Activated naive CD4-positive, alpha-beta T cell treated with anti-CD3 and anti-CD28 coated beads, Interleukin-2, amount 50 U/mL, for 24 hours (primary cell): ENCODE measurements around the gene OR2S2.
"Not testable (repeated sequence)": the region's sequence is repeated elsewhere in the genome, so short reads cannot be mapped to it uniquely, and the experiment has no call there.

Experiments
- H3K27ac Mint-ChIP-seq: one replicate; pipeline ENCODE4 v1.8.0; 2021; ENCODE audit warnings: mild to moderate bottlenecking, mixed read lengths
- H3K27me3 Mint-ChIP-seq: one replicate; pipeline ENCODE4 v1.8.0; 2021; ENCODE audit warnings: mixed read lengths
- H3K36me3 Mint-ChIP-seq: one replicate; pipeline ENCODE4 v1.8.0; 2021; ENCODE audit warnings: mixed read lengths
- H3K4me1 Mint-ChIP-seq: one replicate; pipeline ENCODE4 v1.8.0; 2021; ENCODE audit warnings: mixed read lengths
- H3K4me3 Mint-ChIP-seq: one replicate; pipeline ENCODE4 v1.8.0; 2021; ENCODE audit warnings: mild to moderate bottlenecking, mixed read lengths
- H3K9me3 Mint-ChIP-seq: one replicate; pipeline ENCODE4 v1.8.0; 2021; ENCODE audit warnings: mixed read lengths

OR2S2 gene, protein sequence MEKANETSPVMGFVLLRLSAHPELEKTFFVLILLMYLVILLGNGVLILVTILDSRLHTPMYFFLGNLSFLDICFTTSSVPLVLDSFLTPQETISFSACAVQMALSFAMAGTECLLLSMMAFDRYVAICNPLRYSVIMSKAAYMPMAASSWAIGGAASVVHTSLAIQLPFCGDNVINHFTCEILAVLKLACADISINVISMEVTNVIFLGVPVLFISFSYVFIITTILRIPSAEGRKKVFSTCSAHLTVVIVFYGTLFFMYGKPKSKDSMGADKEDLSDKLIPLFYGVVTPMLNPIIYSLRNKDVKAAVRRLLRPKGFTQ

DNA sequence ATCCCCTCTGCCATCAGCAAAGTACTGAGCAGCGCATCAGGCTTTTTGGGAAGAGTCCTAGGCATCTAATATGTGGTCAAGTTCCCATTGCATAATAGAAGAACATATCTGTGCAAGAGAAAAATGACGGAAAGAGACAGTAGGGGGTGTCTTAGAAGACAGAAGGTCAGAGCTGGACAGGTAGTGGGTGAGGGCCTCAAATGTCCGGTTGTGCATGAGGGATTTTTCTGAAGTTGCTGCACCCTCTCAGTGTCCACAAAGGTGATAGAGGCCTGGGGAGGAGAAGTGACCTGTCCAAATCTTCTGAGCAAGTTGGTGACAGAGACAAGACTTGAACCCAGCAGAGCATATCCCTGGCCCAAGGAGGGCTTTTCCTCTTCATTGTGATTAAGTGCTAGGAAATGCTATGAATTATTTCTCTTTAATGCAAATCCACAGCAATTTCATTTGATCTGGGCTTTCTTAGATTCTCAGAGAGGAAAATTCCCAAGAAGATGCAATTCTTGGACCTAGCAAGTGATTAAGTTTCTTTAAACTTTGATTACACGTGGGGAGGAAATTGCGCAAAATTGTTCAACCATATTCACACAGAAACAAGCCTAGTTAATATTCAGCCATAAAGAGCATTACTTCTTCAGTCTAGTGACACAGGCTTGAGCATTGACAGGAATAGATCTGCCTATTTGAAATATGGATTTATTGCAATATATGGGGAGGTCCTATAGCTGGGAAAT is at the start of gene OR2S2:
Gene OR2S2, minus strand, starts transcription at position 51 of the 734 bp plus-strand sequence. CDS start 56 bp downstream, outside the sequence.
- Mint-ChIP-seq H3K27ac (no peak within 1 kb of the TSS), H3K27me3 (no peaks in the 10 kb centered on the region), H3K9me3 (no peaks in the 10 kb centered on the region), H3K36me3 (no peaks in the 10 kb centered on the region), H3K4me1 (peaks cover 6% of the 10 kb centered on the region), H3K4me3 (no peak within 1 kb of the TSS)

DNA sequence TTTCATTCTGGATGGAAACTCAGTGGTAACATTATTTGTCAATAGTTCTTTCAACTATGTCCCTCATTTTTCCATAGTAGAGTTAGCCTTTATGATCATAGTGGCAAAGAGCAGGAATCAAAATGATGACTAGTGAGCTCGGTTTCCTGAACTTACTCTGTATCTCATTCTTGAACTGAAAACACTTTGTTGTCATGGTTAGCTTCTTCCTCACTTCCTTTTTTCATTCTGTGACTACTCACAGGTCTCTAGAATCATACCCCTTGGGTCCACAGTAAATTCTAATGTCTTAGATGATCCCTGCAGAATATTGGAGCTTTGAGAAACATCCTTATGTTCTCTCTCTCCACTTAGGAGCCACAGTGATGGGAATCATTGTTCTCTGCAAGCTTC is 49.4 kb upstream of the OR2S2 start:
- H3K9me3 Mint-ChIP-seq, result peaks cover 9% of the 10 kb centered on the region
- H3K27me3 Mint-ChIP-seq, result peaks cover 2% of the 10 kb centered on the region
- no peak overlapping the region for H3K27ac Mint-ChIP-seq
- H3K4me3 Mint-ChIP-seq, result no peak overlapping the region
- peaks cover 21% of the 10 kb centered on the region for H3K4me1 Mint-ChIP-seq
- peaks cover 5% of the 10 kb centered on the region for H3K36me3 Mint-ChIP-seq

DNA sequence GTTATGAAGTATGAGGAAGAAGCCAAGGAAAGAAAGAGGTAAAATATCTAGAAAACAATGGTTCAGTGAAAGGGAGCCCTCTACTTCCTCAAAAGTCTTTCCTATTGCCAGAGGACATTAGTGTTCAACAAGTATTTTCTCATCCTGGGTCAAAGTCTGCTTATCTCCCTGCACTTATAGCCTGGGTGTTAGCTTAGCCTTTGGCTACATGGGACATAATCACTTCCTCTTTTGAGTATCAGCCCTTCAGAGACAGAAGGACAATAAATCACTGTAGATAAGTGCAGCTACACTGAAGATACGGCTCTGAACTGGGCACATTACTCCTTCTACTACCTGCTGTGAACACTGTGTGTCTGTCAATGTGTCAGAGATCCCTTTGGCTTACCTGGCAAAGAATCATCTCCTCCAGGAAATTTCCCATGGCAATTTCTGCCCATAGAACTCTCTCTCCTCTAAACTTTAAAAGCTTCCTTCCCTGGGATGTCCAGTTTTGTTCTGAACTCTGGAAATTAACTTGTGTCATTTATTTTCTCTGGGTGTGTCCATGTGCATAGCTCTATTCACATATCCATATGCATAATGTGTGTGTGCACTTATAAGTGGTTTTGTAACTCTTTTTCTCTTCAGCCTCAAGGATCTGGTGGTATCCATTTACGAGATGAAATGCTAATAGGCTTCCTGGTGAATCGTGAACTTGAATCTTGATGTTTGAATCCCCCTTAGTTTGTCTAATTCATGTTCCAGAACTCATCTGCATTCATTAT is 48.8 kb upstream of the OR2S2 start:
- H3K27me3 Mint-ChIP-seq, result peaks cover 2% of the 10 kb centered on the region
- H3K9me3 Mint-ChIP-seq, result peaks cover 9% of the 10 kb centered on the region
- peaks cover 5% of the 10 kb centered on the region for H3K36me3 Mint-ChIP-seq
- no peak overlapping the region for H3K27ac Mint-ChIP-seq
- no peak overlapping the region for H3K4me3 Mint-ChIP-seq
- H3K4me1 Mint-ChIP-seq, result peaks cover 21% of the 10 kb centered on the region

- Mint-ChIP-seq H3K27me3 (peaks cover 2% of the 10 kb centered on the region), H3K4me1 (peaks cover 21% of the 10 kb centered on the region), H3K36me3 (peaks cover 5% of the 10 kb centered on the region), H3K4me3 (no peak overlapping the region), H3K27ac (no peak overlapping the region), H3K9me3 (peaks cover 9% of the 10 kb centered on the region)
Observed at GRCh38 chr9:36005891-36006290, 47.9 kb upstream of the OR2S2 start.

- peaks cover 7% of the 10 kb centered on the region for H3K27me3 Mint-ChIP-seq
- no peaks in the 10 kb centered on the region for H3K4me1 Mint-ChIP-seq
- no peaks in the 10 kb centered on the region for H3K9me3 Mint-ChIP-seq
- no peak overlapping the region for H3K4me3 Mint-ChIP-seq
- H3K36me3 Mint-ChIP-seq, result peaks cover 3% of the 10 kb centered on the region
- H3K27ac Mint-ChIP-seq, result no peak overlapping the region
Observed at GRCh38 chr9:35998333-35998732, 40.4 kb upstream of the OR2S2 start.

DNA sequence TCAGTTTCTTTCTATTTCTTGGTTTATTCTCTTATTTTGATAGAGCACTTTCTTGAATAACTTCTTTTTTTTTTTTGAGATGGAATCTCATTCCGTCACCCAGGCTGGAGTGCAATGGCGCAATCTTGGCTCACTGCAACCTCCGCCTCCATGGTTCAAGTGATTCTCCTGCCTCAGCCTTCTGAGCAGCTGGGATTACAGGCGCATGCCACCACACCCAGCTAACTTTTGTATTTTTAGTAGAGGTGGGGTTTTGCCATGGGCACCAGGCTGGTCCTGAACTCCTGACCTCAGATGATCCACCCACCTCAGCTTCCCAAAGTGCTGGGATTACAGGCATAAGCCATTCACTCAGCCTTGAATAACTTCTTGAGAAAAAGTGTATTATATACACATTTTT is 39.1 kb upstream of the OR2S2 start:
- H3K4me1 Mint-ChIP-seq, H3K27me3 Mint-ChIP-seq, H3K36me3 Mint-ChIP-seq, H3K9me3 Mint-ChIP-seq, H3K27ac Mint-ChIP-seq, H3K4me3 Mint-ChIP-seq: not testable (repeated sequence)

- Mint-ChIP-seq H3K4me3 (no peak overlapping the region), H3K27ac (no peak overlapping the region), H3K4me1 (no peaks in the 10 kb centered on the region), H3K9me3 (no peaks in the 10 kb centered on the region), H3K27me3 (peaks cover 7% of the 10 kb centered on the region), H3K36me3 (peaks cover 3% of the 10 kb centered on the region)
Observed at GRCh38 chr9:35996358-35996970, 38.5 kb upstream of the OR2S2 start.

DNA sequence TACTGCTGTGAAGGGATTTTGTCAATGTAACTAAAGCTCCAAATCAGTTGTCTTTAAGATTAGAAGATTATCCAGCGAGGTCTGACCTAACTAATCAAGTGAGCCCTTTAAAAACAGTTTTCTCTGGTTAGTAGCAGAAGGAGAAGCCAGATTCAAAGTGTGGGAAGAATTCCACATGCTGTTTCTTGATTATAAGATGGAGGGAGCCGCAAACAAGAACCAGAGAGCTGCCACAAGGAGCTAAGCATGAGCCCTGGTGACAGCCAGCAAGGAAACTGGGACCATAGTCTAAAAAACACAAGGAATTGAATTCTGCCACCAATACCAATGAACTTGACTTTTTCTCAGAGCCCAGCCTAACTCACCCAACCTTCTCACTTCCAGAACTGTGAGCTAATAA is 37.0 kb upstream of the OR2S2 start:
- no peak overlapping the region for H3K27ac Mint-ChIP-seq
- no peaks in the 10 kb centered on the region for H3K9me3 Mint-ChIP-seq
- H3K27me3 Mint-ChIP-seq, result peaks cover 5% of the 10 kb centered on the region
- no peak overlapping the region for H3K4me3 Mint-ChIP-seq
- peaks cover 3% of the 10 kb centered on the region for H3K36me3 Mint-ChIP-seq
- H3K4me1 Mint-ChIP-seq, result no peaks in the 10 kb centered on the region

- Mint-ChIP-seq H3K27me3 (peaks cover 3% of the 10 kb centered on the region), H3K4me1 (no peaks in the 10 kb centered on the region), H3K27ac (no peak overlapping the region), H3K4me3 (no peak overlapping the region), H3K9me3 (no peaks in the 10 kb centered on the region), H3K36me3 (peaks cover 3% of the 10 kb centered on the region)
Observed at GRCh38 chr9:35993976-35994720, 36.2 kb upstream of the OR2S2 start.

DNA sequence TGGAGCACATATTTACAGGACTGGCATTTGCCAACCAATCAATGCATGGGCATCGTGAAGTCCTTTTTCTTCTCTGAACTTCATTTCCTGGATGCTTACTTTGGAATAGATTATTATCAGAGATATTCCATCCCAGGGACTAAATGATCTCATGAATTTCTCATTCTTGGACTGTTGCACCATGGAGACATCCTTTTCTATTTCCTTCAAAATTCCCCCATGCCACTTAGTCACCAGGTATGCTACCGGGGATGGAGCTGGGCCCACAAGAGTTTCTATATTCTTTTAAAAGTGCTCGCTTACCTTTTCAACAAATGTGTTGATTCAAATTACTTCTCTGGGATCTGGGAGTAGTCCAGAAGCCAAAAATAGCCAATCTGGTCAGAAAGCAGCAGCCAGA is 35.2 kb upstream of the OR2S2 start:
- H3K4me3 Mint-ChIP-seq, H3K27me3 Mint-ChIP-seq, H3K9me3 Mint-ChIP-seq, H3K4me1 Mint-ChIP-seq, H3K27ac Mint-ChIP-seq, H3K36me3 Mint-ChIP-seq: not testable (repeated sequence)

- H3K27me3 Mint-ChIP-seq, result peaks cover 3% of the 10 kb centered on the region
- H3K36me3 Mint-ChIP-seq, result no peaks in the 10 kb centered on the region
- H3K9me3 Mint-ChIP-seq, result no peaks in the 10 kb centered on the region
- no peaks in the 10 kb centered on the region for H3K4me1 Mint-ChIP-seq
- H3K27ac Mint-ChIP-seq, result no peak overlapping the region
- no peak overlapping the region for H3K4me3 Mint-ChIP-seq
Observed at GRCh38 chr9:35990155-35990554, 32.2 kb upstream of the OR2S2 start.

- Mint-ChIP-seq H3K27ac (no peak overlapping the region), H3K4me3 (no peak overlapping the region), H3K27me3 (peaks cover 9% of the 10 kb centered on the region)
Observed at GRCh38 chr9:35984021-35984420, 26.1 kb upstream of the OR2S2 start.

GRCh38 chr9:35981699-35982098 is 23.7 kb upstream of the OR2S2 start:
- Mint-ChIP-seq H3K27me3 (peaks cover 17% of the 10 kb centered on the region), H3K9me3 (peaks cover 4% of the 10 kb centered on the region), H3K4me3 (no peak overlapping the region), H3K4me1 (peaks cover 9% of the 10 kb centered on the region), H3K36me3 (no peaks in the 10 kb centered on the region), H3K27ac (no peak overlapping the region)

More at GRCh38 chr9:35984021-35984420, 26.1 kb upstream of the OR2S2 start:
- Mint-ChIP-seq H3K36me3 (no peaks in the 10 kb centered on the region), H3K4me1 (peaks cover 9% of the 10 kb centered on the region), H3K9me3 (no peaks in the 10 kb centered on the region)

GRCh38 chr9:35980289-35981011 is 22.5 kb upstream of the OR2S2 start:
- Mint-ChIP-seq H3K9me3 (peaks cover 6% of the 10 kb centered on the region), H3K27me3 (peaks cover 22% of the 10 kb centered on the region), H3K27ac (no peak overlapping the region), H3K36me3 (peaks cover under 1% of the 10 kb centered on the region), H3K4me1 (peaks cover 9% of the 10 kb centered on the region), H3K4me3 (no peak overlapping the region)
